Measurements from ENCODE around the gene TNPO3.

- no peak for TF ChIP-seq POLR2AphosphoS5 (IDR thresholded peaks at IDR 0.05)
- TF ChIP-seq CTCF (IDR thresholded peaks at IDR 0.05) = no peak
Measured at GRCh38 chr7:128915271-128915819, 139.6 kb downstream of the TNPO3 start.

Measured in gastroesophageal sphincter (tissue), 3 donors.